ENCODE data around the gene MGRN1. TPM values are rescaled to one million over a fixed set of nuclear protein-coding genes. Genes with fewer than 3 reads are reported as not detected.

Gene MGRN1
- total RNA-seq, 1 donor from 2014 or later: 40.8 TPM

DNA sequence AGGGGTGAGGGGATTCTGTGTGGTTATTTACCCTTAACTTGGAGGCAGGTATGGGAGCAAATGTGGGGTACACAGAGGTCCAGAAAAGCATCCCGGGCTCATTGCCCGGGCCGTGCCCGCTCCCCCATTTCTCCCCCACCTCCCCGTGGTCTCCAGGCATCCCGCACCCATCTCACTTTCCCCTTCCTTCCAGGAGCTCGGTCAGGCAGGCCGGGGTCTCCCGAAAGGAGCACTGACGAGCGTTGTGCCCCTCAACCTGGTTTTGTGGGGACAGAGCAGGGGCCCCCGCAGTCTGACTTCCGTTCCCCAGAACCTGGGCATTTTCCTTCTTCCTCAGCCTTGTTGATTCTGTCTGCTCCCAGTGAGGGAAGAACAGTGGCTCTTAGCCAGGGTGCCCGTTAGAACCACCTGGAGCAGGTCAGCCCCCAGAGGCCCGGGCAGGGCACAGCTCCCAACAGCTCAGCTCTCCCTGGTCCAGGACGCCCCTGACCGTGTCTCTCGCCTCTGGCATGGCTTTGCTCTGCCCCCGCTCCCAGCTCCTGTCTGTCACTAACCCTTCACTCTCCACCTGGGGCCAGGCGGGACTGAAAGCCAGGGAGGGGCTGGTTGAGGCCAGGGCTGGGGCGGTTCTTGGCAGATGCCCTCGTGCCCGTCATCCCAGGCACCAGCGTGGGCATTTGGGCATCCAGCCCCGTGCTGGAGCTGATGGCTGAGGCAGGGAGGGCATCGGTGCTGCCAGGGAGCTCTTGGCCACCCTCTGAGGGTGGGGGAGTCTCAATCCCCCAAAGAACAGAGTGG, 56.2 kb downstream of the MGRN1 start:
- Histone ChIP-seq H3K4me3 (peak overlapping the region; percentile 35 to 43), H3K27ac (peak overlapping the region; percentile 85), H3K9me3 (no peaks in the 10 kb centered on the region), H3K36me3 (peaks cover 0 to 37% of the 10 kb centered on the region in 2 donors), H3K27me3 (no peaks in the 10 kb centered on the region), H3K4me1 (peaks cover 26% of the 10 kb centered on the region)
- TF ChIP-seq CTCF (IDR thresholded peaks at IDR 0.05) (no peak), POLR2AphosphoS5 (IDR thresholded peaks at IDR 0.05; ENCODE audit: insufficient read depth in 1 of 2, low read depth in 1 of 2) (no peak), POLR2A (IDR thresholded peaks at IDR 0.05) (no peak)
- DNase-seq (ENCODE audit: extremely low spot score in 2 of 2): no peak
- intact Hi-C loops (cut with DNase I): no loop called here

- H3K36me3 ChIP-seq: peaks cover 0 to 44% of the 10 kb centered on the region in 2 donors
- TF ChIP-seq POLR2AphosphoS5 (IDR thresholded peaks at IDR 0.05; ENCODE audit: insufficient read depth in 1 of 2, low read depth in 1 of 2) (no peak), CTCF (IDR thresholded peaks at IDR 0.05) (no peak), POLR2A (IDR thresholded peaks at IDR 0.05) (no peak)
- peaks cover 26% of the 10 kb centered on the region for H3K4me1 ChIP-seq
- no peak overlapping the region for H3K4me3 ChIP-seq
- no peak for DNase-seq (ENCODE audit: extremely low spot score in 2 of 2)
- intact Hi-C loops (cut with DNase I): no loop called here
- H3K27me3 ChIP-seq: no peaks in the 10 kb centered on the region
- no peaks in the 10 kb centered on the region for H3K9me3 ChIP-seq
- H3K27ac ChIP-seq: no peak overlapping the region
Measured at GRCh38 chr16:4681471-4682083, 57.0 kb downstream of the MGRN1 start.

GRCh38 chr16:4682084-4682591, 57.5 kb downstream of the MGRN1 start:
- Histone ChIP-seq H3K36me3 (peaks cover 0 to 45% of the 10 kb centered on the region in 2 donors), H3K9me3 (no peaks in the 10 kb centered on the region), H3K4me1 (peaks cover 26% of the 10 kb centered on the region), H3K27ac (no peak overlapping the region), H3K27me3 (no peaks in the 10 kb centered on the region), H3K4me3 (no peak overlapping the region)
- intact Hi-C loops (cut with DNase I): no loop called here
- TF ChIP-seq POLR2AphosphoS5 (IDR thresholded peaks at IDR 0.05; ENCODE audit: insufficient read depth in 1 of 2, low read depth in 1 of 2) (no peak), POLR2A (IDR thresholded peaks at IDR 0.05) (no peak), CTCF (IDR thresholded peaks at IDR 0.05) (no peak)
- DNase-seq (ENCODE audit: extremely low spot score in 2 of 2): no peak

DNA sequence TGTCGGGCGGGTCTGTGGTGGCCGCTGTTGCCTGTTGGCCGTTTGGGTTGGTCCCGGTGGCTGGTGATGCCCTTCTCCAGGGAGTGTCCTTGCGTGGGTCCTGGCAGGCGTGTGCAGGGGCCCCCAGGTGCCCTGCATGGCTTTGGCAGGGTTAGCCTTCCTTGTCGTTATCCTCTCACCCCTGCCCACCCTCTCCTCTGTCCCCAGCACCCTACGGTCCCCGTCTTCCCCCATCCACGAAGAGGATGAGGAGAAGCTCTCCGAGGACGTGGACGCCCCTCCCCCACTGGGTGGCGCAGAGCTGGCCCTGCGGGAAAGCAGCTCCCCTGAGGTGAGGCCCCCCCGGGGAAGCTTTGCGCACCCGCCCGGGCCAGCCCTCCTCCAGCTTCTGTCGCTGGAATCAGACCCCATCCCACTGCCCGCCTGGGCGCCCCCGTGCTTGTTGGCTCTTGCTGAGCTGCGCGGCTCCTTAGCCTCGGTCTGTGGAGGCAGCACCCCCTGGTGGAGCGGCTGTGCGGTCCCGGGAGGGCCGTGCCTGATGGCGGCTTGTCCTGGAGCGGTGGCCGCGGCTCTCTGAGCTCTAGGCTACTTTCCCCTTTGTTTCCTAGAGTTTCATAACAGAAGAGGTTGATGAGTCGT, 58.1 kb downstream of the MGRN1 start:
- Histone ChIP-seq H3K4me1 (peaks cover 26% of the 10 kb centered on the region), H3K4me3 (no peak overlapping the region), H3K27ac (no peak overlapping the region), H3K27me3 (no peaks in the 10 kb centered on the region), H3K9me3 (no peaks in the 10 kb centered on the region), H3K36me3 (peaks cover 0 to 45% of the 10 kb centered on the region in 2 donors)
- no peak for TF ChIP-seq CTCF (IDR thresholded peaks at IDR 0.05)
- no peak for TF ChIP-seq POLR2A (IDR thresholded peaks at IDR 0.05)
- no peak for TF ChIP-seq POLR2AphosphoS5 (IDR thresholded peaks at IDR 0.05; ENCODE audit: insufficient read depth in 1 of 2, low read depth in 1 of 2)
- intact Hi-C loops (cut with DNase I): no loop called here
- DNase-seq (ENCODE audit: extremely low spot score in 2 of 2): no peak
